ENCODE results near the gene YIPF7. TPM values are rescaled to one million over a fixed set of nuclear protein-coding genes. Genes with fewer than 3 reads are reported as not detected.
A peak's percentile ranks its signal among the peaks of the same experiment; 100 is the strongest.

Gene YIPF7
- total RNA-seq (2014; rRNA removed; shearing (Covaris generic)): not detected in 2 replicates

- DNase-seq (ENCODE audit: low read depth): no peak
These were observed at the start of gene YIPF7 for GRCh38 chr4:44651425-44651824. Gene YIPF7 (minus strand): TSS chr4:44651625. CDS start chr4:44650100, 1,525 bp downstream.

DNA sequence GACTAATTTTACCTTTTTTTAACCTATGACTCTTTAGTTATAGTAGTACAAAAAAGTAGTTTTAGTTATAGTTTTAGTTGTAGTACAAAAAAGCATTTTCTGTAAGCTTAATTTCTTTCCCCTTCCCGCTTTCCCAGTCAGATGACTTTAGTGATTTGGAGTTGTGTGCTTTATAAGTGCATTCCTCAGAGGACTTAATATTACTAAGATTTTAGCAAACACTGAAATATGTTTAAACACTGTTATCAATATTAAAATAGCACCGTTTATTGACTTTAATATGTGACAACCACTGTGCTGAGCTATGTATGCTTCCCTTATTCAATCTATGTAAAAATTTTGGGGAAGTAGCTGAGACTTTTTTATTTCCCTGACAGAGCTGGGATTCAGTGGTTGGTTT, 49.6 kb upstream of the YIPF7 start:
- no peak for DNase-seq (ENCODE audit: low read depth)

GRCh38 chr4:44700427-44700826, 49.0 kb upstream of the YIPF7 start:
- DNase-seq (ENCODE audit: low read depth): no peak

DNA sequence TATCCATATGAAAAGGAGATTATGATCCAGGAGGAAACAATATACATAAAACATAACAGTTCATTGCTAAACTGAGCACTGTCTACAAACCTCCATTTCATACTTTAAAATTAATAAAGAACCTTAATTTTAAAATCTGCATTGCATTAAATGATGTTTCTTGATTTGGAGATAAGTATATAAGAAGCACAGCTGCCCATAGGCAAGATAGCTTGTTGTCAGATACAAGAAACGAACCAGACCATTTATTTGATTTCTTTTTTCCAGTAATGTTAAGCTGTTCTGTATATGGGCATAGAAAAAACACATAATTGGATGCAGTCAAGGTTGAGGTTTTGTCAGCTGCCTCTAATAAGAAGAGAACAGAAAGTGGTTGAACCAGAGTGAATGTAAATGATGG, 33.2 kb upstream of the YIPF7 start:
- no peak for DNase-seq (ENCODE audit: low read depth)

- DNase-seq (ENCODE audit: low read depth): no peak
These were observed 27.6 kb upstream of the YIPF7 start for GRCh38 chr4:44679060-44679459.

DNA sequence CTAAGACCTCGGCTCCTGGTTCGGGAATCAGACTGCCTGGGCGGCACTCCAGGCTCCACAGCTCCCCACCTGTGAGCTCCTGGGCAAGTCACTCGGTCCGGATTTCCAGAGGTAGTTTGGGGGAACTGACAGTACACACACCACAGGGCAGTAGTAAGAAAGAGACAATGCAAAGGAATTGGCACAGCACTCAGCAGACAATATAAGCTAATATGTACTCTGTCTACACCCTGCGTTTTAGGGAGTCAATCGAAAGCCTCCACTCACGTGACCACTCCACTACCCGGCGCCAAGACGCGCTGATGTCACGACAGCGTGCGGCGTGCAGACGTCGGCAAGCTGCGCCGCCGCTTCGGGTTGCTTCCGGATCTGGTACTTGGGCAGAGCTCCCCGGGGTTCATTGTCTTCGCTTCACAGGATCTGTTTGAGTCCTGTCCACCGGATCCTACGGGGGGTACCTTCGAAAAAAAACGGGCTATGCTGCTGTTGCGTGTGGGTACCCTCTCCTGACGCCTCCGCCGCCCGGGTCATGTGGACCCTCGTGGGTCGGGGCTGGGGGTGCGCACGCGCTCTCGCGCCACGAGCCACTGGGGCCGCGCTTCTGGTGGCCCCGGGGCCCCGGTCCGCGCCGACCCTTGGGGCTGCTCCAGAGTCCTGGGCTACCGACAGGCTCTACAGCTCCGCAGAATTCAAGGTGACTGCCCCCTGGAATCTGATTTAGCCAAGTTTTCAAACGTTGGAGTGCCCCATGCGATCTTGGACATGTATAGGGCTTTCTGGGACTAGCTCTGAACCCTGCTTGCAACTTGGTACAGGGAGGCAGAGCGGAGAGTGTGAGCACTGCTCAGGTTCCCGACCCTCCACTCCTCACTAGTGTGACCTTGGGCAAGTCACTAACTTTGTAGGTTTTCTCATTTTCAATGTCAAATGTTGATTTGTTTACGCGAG, 26.9 kb upstream of the YIPF7 start, which contains the start of gene GUF1:
TSS of gene GUF1 (plus strand) at position 327 of the 948 bp plus-strand sequence. CDS start at position 530, 203 bp downstream.
- DNase-seq (ENCODE audit: low read depth): peak; percentile 88

DNA sequence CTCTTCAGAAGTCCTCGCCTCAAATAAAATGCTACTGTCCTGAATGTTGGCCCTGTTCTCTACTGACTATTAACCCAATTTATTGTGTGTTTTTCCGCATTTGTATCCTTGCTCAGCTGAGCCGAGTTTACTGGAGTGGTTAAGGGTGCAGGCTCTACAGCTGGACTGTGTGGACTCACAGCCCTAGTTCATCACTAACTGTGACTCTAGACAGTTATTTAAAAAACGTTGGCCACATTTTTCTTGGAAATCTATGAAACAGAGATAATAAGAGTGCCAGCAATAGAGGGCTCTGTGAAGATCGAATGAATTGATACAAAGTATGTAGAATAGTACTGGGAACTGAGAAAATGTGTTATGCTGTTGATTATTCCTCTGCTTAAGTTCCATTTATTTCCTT, 23.9 kb upstream of the YIPF7 start:
- DNase-seq (ENCODE audit: low read depth): no peak

DNA sequence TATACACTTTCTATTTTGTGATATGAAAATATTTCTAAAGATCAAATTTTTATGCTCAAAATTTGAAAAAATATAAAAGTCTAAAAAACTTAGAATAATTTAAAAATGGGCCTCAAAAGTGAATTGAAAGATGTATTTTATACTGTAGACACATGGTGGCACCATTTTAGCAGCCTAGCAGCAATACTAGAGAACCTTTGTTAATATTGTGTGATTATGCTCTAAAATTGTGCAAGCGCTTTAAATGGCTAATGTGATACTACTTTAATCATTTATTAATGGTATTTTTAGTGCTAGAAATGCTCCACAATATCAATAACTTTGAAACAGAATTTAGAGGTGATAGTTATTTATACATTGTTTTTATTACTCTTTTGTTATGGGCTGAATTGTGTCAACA, 23.0 kb upstream of the YIPF7 start:
- no peak for DNase-seq (ENCODE audit: low read depth)

- DNase-seq (ENCODE audit: low read depth): no peak
These were observed 20.2 kb upstream of the YIPF7 start for GRCh38 chr4:44671636-44672035.

DNA sequence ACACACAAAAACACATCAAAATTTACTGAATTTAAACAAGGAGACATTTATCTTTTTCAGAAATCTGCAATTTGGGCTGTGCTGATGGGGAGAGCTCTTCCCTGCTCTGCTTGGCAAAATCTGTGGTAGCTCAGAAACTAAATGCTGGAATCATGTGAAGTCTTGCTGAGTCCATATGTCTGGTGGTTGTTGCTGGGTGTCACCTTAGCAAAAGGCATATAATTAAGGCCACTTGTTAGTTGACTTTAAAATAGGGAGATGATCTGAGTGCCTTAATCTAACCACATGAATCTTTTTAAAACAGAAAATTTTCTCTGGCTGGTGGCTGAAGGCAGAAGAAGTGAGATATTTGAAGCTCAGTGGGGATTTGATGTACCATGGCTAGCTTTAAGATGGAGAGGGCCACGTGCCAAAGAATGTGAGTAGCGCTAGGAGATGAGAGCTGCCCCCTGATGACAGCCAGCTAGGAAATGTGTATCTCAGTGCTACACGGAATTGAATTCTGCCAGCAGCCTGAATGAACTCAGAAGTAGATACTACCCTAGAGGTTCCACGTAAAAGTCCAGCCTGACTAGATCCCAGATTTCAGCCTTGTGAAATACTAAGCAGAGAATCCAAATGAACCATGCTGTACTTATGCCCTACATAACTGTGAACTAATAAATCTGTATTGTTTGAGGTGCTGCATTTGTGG, 19.2 kb upstream of the YIPF7 start:
- no peak for DNase-seq (ENCODE audit: low read depth)

- no peak for DNase-seq (ENCODE audit: low read depth)
These were observed 17.1 kb upstream of the YIPF7 start for GRCh38 chr4:44668526-44668925.

- no peak for DNase-seq (ENCODE audit: low read depth)
These were observed 12.3 kb upstream of the YIPF7 start for GRCh38 chr4:44663539-44664263.

GRCh38 chr4:44662623-44663005, 11.2 kb upstream of the YIPF7 start:
- DNase-seq (ENCODE audit: low read depth): no peak

GRCh38 chr4:44661940-44662622, 10.7 kb upstream of the YIPF7 start:
- DNase-seq (ENCODE audit: low read depth): peak; percentile 20

DNA sequence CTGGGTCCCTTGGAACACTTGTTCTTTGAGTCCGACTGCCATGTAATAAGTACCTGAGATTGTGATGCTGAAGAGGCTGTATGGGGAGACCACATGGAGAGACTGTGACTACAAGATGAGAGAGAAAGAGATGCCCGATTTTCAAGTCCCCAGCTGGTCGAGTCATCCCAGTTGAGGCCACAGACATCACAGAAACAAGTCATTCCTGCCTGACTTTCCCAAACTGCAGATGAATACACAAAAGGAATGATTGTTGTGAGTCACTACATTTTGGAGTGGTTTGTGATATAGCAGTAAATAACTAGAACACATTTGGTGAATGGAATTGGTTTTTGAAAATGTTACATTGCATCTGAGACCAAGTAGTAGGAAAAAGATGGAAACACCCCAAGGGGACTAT, 9.0 kb upstream of the YIPF7 start:
- no peak for DNase-seq (ENCODE audit: low read depth)

DNA sequence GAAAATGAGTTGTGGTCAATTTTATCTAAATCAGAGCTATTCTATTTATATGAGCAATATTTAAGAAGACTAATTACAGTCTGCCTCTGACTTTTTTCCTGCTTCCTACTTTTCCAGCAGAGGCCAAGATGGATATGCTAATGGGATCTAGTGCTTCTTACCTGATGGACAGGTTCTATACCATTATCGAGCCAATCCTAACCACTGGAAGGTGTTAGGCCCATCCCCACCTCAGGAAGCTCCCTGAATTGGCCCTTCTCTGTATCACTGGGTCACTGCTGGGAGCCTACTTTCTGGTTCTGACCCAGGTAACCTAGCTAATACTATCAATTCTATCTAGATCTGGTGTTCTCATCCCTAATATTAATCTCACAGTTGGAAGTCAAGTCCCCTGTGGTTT, 577 bp upstream of the YIPF7 start:
- DNase-seq (ENCODE audit: low read depth): no peak

DNA sequence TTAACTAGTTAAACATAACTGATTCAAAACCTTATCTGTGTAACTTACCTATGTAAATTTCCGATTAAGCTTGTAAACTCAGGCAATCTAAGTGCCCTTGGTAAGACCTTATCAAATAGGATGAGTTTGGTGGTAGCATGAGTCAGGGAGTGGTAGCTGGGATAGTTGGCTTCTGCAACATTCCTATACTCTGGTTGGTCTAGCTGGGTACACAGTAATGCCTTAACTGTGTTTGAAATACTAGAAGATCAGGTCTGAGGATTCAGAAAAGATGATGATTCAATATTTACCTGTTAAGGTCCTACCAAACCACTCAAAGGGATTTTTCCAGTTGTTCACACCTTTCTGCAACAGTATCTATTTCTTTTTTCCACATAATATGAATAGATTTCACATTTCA, 5.3 kb downstream of the YIPF7 start:
- DNase-seq (ENCODE audit: low read depth): no peak

GRCh38 chr4:44638091-44638490, 13.3 kb downstream of the YIPF7 start:
- no peak for DNase-seq (ENCODE audit: low read depth)

DNA sequence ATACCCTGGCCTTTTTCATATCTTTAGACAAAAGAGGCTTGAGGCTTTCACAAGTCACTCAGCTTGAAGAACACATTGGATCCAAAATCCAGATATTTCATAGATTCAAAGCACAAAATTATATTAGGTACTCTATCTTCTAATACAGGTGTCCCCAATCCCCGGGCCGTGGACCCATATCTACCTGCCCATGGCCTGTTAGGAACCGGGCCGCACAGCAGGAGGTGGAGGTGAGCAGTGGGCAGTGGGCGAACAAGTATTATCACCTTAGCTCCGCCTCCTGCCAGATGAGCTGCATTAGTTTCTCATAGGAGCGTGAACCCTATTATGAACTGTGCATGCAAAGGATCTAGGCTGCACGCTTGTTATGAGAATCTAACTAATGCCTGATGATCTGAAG, 18.7 kb downstream of the YIPF7 start:
- DNase-seq (ENCODE audit: low read depth): no peak

DNA sequence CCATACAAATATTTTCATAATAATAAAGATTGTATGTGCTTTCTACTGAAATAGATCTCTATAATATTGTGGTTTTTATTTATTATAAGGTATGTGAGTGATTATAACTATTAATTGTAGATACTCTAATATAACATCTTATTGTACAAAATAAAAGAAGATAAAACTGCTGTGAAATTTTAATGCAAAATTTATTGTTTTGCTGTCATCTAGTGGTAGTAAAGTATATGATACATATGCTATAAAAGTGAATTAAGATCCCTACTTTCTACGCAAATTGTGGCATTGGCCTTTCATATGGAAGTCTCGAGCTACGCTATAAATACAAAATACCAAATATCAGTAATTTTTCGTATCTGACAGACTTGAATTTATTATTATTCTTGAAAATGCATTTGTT, 19.3 kb downstream of the YIPF7 start:
- DNase-seq (ENCODE audit: low read depth): no peak

DNA sequence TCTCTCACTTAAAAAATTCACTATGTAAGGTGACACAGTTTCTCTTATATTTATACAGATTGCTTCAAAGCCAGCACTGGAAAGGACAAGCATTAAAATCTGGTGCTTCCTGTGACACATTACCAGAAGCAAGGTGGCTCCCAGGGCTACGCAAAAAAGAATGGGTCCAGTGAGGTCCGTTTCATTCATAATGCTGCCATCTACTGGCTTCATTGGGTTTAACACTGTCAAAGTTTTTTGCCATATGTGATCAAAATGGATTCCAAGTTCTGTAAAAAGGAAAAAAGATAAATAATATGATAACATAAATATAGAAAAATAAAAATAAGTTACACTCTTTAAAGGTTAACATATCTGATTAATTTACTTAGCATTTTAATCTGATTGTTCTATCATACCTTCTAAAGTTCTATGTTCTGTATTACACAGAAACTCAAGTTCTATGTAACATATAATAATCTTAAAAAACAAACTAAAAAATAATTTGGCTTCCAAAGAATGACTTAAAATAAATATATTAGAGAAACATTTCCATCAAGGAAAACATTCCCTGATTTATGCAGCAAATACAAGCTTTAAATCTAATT, 22.1 kb downstream of the YIPF7 start:
- peak; percentile 43 for DNase-seq (ENCODE audit: low read depth)
